GM21576 (cell line): ENCODE measurements around the gene NIPA2.

Experiments
- ATAC-seq: cut with Tn5 transposase; IDR thresholded peaks from one replicate; pipeline ENCODE4 v1.9.1; 2021; ENCODE audit warnings: mild to moderate bottlenecking, moderate library complexity; ENCODE audit not compliant: unreplicated experiment

The NIPA2 gene

GRCh38 chr15:22895465-22896190 is 57.2 kb downstream of the NIPA2 start:
- ATAC-seq: peak; percentile 82

GRCh38 chr15:22902046-22902445 is 63.6 kb downstream of the NIPA2 start:
- ATAC-seq: no peak

- ATAC-seq: no peak
Measured at GRCh38 chr15:22902578-22902977, 64.1 kb downstream of the NIPA2 start.

- no peak for ATAC-seq
Measured at GRCh38 chr15:22902981-22903380, 64.5 kb downstream of the NIPA2 start.

GRCh38 chr15:22903427-22903826 is 65.0 kb downstream of the NIPA2 start:
- ATAC-seq: no peak

- ATAC-seq: no peak
Measured at GRCh38 chr15:22903961-22904534, 65.6 kb downstream of the NIPA2 start.

GRCh38 chr15:22904736-22905135 is 66.3 kb downstream of the NIPA2 start:
- no peak for ATAC-seq

GRCh38 chr15:22907161-22907950 is 68.9 kb downstream of the NIPA2 start:
- no peak for ATAC-seq

- no peak for ATAC-seq
Measured at GRCh38 chr15:22908830-22909229, 70.4 kb downstream of the NIPA2 start.

- ATAC-seq: no peak
Measured at GRCh38 chr15:22911306-22911705, 72.8 kb downstream of the NIPA2 start.

GRCh38 chr15:22912256-22912655 is 73.8 kb downstream of the NIPA2 start:
- ATAC-seq: no peak

- no peak for ATAC-seq
Measured at GRCh38 chr15:22913646-22914380, 75.3 kb downstream of the NIPA2 start.

- ATAC-seq: no peak
Measured at GRCh38 chr15:22915866-22916515, 77.5 kb downstream of the NIPA2 start.

GRCh38 chr15:22916606-22917350 is 78.3 kb downstream of the NIPA2 start:
- no peak for ATAC-seq

GRCh38 chr15:22917556-22917955 is 79.1 kb downstream of the NIPA2 start:
- ATAC-seq: no peak
